ENCODE measurements around the gene LIFR.

LIFR gene

DNA sequence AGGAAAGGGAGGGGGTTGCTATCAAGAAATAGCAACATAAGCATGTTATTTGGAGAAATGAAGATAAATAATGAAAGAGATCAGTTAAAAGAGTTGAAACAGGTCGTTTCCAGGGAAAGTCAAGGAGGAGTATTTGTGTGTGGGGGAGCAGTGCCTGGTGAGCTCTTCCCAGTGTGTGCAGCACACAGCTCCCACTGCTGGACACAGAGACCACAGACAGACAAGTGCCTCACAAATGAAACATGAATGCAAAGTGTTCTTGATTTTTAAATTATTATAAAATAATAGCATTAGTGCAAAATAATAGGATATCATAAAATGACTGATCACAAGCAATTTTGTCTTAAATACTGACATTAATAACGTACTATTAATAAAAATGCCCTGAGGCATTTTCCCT lies 40.8 kb downstream of the LIFR start:
- DNase-seq = no peak

DNA sequence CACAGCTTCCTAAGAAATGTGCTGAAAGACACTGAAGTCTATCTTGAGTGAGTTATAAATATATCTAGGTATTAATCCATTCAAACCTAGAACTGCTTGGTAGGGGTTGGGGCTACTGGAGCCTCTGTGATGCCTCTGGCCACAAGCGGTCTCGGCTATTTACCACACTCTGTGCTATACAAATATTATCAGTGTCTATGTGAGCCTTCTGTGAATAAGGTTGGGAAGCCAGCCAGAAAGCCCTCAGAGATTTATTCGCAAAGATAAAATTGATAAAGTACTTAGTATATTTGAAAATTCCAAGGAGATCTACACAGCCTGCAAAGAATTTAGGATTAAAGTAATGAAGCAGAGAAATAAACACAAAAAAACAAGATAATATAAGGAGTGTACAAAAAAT lies 41.4 kb downstream of the LIFR start:
- DNase-seq = peak; percentile 25

DNA sequence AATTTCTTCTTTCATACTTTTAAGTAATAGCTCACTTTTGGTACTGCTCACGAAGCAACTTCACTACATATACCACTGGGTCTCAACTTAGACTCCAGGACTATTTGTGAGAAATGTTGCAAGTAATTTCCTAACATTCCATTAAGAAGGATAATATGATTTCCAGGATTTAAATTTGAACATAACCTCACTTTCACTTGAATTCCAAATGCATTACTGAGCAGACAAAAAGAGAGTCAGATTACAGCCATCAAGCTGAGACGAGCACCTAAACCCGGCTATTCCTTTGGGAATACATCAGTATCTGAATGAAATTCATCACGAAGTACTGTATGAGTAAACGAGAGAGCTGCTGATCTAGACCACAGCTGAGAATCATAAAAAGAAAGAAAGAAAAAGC lies 47.3 kb downstream of the LIFR start:
- no peak for DNase-seq

DNA sequence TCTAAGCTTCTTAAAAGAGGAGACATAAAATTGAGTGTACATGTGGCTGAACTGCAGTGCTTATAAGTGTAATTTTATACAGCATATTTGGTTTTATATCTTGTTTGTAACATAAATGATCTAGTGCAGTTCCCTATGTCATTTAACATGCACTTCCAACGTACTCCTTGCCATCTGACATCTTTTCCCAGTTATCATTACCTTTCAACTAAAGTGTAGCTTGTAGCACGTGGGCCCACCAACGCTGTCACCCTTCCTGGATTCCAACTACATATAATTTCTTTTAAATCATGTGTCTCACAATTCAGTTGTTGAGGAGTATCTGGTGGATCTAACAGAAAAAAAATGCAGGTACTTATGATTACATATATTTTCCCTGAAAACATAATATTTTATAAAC lies 50.1 kb downstream of the LIFR start:
- DNase-seq = no peak

DNA sequence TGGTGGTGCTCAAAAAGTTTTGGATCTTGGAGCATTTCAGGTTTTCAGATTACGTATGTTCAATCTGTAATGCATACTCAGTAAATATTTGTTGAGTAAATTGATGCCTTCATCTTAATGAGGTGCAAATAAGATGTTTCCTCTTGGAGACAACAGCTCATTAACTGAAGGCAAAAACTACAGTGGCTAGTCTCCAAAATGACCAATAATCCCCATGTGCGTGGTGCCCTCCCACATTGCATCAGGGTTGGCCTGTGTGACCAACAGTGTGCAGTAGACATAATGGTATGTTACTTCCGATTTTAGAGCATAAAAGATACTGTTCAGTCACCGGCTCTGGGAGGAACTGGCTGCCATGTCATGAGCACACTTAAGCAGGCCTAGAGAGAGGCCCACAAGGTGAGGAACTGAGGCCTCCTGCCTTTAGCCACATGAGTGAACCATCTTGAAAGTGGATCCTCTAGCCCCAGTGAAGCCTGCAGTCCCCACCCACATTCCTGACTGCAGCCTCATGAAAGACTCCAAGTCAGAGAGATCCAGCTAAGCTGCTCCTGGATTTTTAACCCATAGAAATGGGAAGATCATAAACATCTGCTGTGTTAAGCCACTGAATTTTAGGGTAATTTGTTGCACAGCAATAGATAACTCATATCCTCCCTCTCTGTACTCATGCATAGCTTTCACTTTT lies 55.7 kb downstream of the LIFR start:
- DNase-seq = no peak

DNA sequence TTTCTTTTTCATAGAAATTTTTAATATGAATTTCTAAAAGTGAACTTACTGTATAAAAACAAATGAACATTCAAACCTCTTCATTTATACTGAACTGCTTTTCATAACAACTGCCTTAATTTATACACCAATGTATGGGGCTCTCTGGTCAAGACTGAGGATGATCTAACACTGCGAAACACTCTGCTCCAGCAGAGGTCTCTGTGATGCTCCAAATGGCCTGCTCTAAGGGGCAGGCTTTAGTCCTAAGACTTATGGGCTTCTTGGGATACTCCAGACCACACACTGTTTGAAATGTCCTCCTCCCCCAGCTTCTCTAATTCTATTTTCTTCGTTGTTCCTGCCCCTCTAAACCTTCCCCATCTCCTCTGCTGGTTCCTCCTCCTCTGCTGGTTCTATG lies 58.5 kb downstream of the LIFR start:
- no peak for DNase-seq

DNA sequence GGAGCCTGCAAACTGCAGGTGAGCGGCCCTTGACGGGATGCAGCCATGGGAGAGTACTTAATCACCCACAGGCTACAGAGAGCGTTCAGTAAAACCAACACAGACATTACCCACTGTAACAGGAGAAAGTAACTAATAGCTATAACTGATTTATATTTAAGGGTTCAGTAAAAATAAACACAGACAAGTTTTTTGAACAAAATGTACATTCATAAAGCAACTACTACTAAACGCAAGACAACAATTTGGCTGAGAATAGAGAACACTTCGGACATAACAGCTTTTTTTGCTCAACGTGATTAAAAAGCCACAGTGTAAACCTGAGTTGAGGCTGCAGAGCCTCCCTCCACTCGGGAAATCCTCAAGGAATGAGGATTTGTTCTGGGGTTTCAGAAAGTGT lies 61.7 kb downstream of the LIFR start:
- DNase-seq = no peak

DNA sequence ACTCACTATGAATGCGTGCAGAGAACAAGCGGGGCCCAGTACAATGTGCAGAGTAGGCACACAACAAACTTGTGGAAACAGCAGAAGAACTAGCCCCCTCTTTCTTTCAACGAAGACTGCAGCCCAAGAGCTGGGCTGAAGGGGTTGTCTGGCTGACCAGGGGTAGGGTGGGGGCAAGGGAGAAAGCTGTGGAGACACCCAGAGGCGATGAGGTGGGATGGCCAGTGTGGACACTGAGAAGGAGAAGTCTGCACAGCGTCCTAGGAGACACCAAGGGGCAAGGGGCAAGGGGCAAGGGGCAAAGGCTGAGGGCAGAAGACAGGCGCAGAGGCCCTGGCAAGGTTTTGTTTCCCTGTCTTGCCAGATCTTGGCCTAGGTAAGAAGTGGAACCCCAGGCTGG lies 62.3 kb downstream of the LIFR start:
- DNase-seq = no peak

DNA sequence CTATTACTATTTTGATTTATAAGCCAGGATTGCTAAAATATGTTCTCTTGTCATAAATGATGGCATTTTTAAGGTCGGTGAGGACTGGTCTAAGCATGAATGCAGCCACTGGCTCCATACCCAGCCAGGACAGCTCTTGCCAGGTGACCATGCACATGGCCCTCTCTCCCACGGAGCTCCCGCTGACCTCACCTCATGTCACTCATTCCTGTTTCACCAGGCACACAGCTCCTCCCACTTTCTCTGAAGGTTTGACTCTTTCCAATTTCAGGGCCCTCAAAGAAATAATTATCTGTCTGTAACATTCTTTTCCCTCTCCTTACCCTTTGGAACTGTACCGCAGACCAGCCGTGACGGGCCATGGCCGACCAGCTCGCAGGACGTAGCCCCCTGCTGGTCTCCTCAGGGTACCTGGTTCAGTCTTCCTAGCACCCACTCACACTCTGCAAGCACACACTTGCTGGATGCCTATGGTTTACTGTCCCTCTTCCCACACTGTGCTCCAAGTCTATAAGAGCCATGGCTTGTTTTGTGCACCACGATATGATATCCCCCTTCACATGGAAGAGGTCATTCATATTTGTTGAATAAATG lies 72.5 kb downstream of the LIFR start:
- DNase-seq = no peak

DNA sequence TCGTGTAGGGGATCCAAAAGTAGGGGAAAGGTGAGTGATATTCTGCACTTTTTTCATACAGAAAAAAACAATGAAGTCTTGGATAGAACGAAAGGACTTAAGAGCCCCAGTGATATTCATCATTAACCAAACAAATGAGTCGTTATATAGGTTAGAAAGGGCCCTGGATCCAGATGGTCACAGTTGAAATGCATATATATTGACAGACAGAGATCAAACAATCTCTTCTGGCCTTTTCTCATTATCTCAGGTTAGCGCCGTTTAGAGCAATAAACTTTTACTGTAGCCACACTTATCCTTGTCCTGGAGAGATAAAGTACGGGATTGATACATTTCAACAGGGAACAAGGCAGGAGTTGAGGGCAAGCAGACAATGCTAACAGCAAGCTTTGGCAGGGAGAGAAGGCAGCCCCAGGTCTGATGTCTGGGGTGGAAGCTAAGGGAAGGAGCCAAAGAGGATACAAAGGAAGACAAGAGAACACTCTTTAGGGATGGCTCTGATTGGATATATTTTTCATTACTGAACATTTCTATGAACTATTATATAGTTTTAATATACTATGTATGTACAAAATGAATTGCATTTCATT lies 77.0 kb downstream of the LIFR start:
- no peak for DNase-seq

DNA sequence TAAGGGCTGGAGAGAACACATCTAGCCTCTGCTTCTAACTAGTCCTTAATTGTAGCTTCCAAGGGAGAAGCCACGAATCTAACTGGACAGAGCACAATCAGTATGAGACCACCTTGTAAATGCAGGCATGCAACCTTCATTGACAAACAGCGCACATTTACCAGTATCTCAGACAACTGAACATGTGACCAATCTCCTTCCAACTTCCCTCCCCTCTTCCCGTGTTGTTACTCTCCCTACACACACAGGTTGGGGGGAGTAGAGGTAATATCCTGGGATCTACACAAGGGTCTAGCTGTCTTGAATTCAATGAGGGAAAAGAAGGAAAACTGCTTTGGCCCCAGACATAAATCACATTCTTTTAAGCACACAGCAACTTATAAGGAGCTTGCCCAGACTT lies 77.6 kb downstream of the LIFR start:
- no peak for DNase-seq

DNA sequence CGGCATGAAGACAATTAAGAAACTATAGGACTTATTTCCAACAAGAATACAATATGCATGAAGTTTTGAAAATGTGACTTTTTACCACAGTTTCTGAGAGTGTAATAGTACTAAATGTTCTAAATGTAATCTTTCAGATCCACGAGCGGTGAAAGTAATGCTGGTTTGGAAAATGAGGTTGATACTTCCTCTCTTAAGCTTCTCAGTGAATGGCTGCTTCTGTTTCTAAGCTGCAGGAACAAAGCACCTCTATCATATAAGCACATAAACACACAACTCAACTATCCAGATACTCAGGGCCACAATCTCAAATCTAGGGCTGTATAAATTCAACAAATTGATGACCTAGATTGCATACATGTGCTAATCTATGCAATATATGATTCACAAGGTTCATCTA lies 78.3 kb downstream of the LIFR start:
- DNase-seq = no peak

DNA sequence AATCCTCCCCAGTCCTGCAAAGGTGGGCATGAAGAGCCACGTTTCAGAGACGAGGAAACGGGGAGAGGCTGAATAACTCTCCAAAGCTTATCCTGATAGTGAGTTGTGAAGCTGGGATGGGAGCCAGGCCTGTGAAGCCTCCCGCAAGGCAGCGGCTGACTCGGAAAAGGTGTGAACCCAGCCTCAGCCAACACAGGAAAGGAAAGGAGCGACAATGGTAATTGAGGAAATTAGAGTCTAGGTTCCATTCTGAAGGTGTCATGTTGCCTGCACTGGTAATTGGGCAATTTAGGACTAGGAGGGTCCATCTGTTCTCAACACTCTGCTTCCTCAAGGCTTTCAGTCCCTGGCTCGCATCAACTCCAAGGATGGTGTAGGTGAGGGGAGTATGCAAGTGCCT lies 83.4 kb downstream of the LIFR start:
- DNase-seq = peak; percentile 62

DNA sequence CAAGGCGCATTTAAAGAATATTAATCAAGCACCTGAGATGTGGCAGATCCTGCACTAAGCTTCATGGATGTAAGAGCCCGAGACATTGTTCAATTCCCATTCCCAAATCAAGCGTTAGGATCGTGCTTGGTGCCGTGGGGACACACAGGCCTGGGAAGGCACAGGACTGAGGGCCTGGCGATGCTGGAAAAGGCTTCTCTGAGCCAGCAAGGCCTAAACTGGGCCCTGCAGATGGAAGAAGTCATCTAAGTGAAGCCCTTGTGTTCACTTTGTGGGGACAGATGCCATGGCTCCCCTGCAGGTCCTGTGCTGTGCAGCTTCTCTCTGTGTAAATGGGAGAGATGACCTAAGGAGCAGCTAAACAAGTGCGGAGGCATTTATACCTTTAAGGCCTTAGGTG lies 83.9 kb downstream of the LIFR start:
- no peak for DNase-seq

DNA sequence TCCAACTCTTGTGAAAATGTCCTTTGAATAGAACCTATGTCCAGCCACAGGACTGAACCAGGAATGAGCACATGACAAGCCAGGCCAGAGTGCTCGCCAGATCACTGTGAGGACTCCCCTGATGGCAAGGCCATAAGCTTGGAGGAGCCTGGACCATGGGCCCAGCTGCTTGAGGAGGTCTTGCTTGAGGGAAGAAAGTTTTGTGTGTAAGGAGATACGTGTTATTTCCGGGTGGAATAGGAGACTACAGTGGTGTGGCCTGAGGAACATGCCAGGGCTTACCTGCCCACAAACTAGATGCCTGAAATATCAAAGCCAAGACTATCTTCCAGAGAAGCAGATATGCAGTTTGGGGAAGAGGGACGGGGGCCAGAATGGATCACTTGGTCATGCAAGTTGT lies 84.7 kb downstream of the LIFR start:
- no peak for DNase-seq

DNA sequence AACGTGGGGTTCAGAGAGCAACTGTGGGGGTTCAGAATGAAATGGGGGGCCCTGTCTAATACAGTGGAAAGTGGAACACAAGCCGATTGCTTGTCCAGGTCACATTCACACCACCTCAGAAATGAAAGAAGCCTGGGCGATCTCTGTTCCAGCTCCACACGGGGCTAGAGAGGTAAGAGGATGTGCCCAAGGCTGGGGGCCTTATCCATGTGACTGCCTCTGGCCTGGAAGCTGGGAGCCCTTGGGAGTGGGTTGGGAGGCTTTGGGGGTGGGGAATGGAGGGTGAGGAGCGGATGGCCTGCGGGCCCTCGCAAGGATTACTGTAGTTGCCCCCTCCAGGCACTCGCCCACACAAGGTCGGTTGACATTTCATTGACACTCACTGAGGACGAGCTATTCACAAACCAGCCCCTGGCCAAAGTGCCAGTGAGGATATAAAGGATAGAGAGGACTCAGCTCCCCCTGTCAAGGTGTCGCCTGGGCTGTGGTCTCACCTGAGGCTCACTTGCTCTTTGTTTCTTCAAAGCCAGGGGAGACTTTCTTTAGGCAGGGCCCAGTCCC lies 86.7 kb downstream of the LIFR start:
- DNase-seq = no peak

DNA sequence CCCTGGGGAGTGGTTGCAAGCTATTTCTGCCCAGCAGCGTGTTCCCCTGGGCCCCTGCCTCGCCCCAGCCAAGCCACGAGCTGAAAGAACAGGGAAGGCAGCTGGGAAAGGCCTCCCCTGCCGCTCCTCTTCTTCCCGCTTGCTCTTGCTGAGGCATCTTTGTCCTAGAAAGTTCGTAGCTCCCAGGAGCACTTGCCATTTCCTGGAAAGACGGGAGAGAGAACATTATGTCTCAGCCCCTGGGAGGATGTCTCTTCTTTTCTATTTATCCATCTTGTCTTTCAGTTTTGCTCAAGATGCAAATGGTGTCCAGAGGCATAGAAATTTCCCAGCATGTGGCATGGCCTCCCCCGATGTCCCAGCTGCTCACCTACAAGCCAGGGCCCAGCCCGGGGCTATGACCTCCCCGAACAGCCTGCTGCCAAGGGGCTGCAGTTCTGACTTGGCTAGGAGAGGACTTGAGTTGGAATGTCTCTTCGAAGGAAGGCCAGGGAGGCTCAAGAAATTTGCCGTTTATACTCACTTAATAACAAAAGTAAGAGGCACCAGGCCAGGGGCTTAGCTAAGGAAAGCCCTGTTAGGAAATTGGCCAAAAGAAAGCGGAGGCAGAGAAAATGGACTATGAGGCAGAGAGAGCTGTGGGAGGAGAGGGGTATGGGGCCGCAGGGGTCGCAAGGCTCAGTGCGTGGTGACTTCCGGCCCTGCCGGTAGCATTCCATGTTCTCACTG lies 87.3 kb downstream of the LIFR start:
- no peak for DNase-seq

DNA sequence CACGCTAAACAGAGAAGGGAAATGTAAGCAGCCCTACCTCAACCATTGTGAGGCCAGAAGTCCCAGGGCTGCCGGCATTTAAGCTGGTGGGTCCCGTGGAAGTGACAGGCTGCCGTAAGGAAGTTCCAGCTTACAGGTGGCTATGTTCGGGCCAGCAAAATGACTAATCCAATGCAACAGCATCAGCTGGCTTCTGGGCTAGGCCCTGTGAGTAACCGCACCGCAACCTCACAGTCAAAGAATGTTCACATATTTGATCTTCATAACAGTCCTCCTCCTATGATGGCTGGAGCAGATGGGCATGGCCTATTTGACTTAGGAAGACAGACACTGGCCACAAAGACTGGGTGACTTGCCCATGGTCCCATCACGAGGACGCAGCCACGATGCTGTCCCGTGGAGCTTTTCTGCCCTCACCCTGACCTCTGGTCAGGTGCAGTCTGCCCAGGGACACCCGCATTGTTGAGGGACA lies 88.2 kb downstream of the LIFR start:
- no peak for DNase-seq

DNA sequence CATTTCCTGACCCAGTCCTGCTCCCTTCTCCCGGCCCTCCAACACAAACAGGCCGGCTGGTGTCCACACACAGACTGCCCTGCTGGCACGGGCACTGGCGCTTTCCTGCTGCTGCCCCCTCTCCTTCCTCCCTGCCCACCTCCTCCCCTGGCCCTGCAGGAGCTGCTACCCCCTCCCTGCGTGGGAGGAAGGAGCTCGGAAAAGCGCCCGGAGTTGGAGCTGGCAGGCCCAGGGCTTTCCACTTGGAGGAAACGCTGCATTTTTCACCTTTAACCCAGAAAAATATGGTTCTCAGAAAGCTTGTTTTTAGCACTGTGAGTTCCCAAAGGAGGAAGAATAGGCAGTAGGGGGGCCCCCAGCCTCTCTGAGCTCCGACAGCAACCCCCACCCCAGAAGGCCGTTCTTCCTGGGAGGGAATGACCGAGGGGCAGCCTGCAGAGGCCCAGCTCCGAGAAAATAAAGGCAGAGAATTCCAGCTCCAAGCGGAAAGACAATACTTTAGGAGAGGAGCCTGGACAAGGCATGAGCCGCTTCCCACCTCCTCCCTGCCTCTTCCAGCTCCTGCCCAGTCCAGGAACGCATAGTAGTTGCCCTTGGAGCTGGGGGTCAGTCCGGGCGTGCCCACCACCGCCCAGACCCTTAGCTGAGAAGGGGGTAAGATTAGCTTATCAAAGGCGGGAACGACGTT lies 88.9 kb downstream of the LIFR start:
- no peak for DNase-seq

DNA sequence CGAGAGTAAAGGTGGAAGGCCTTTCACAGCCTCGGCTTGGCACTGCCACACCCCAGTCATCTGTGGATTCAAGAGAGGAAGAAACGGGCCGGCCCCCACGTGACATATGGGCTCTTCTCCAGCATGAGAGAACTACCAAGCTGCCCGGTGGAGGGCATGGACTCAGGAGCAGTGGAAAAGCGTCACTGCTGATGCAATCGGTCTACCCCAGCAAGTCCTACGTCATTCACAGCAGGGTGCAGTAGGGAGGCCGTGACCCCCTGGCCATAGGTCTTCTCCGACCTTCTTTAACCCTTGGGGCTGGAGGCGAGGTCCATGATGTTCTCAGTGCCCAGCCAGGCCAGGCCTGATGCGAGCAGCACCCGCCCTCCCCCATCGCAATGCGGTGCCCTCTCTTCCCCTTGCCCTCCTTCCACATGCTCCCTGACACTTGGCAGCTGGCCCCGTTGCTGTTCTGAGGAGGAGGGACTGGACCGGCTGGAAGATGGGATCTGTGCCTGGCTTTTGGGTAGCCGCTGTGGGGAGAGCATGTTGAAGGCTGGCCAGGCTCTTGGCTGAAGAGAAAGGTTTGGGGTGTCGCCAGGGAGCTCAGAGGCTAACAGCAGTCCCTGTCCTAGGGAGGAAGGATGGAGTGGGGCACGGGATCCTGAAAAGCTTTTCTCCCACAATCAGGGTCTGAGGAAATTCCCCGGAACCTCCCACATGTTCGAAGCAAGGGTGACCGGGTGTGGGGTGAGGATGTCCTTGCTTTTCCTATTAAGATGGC lies 89.8 kb downstream of the LIFR start:
- DNase-seq = no peak

DNA sequence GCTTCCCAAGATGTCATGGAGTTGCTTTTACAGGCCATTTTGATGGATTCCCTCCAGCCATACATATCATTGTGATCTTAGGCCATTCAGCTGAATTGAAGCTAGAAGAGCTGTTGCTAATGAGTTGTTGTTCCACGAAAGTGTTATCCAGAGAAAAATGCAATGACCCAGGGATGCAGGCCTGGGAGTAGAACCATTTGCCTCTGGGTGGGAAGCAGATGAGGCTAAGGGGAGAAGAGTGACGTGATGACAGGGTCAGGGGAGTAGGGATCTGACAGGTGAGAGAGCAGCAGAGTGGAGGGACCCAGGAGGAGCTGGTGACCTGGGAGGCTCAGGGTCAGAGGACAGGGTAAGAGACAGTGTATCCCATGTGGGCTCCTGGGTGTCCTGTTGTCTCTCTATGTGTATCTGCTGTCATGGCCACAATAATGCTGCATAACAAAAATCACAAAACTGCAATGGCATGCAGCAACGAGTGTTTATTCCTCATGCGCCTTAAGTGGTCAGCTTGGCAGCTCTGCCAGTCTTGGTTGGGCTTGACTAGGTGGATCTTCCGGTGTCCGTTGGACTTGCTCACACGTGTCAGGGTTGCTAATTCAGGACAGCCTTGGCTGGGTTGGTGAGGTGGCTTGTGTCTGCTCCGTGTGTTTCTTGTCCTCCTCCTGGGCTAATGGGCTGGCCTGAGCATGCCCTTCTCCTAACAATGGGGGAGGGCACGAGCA lies 90.6 kb downstream of the LIFR start:
- DNase-seq = no peak

DNA sequence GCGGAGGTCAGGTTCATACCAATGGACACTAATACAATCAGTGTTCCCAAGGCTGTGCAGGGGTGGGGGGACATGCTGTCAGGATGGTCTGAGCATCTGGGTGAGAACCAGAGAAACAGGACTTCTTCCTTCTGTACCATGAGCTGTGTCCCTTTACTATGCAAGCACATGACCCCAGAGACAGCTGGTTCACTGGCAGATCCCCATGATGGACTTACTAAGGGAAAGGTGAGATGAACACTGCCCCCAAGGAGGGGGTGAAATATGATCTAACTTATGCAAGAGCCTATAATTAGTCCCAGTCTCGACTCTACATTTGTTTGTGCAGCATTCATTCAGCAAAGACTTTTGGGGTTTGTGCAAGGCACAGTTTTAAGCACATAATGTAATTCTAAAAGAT lies 91.4 kb downstream of the LIFR start:
- no peak for DNase-seq

Measured in DMS153 (cell line).